WERI-Rb-1 (cell line): ENCODE data around the gene ZFPM1.

Experiments
- DNase-seq: peaks from one replicate; pipeline ENCODE4 v3.0.0-alpha.2; 2020
- H3K27ac ChIP-seq: fragments of 250-450 bp; sonication (Bioruptor Pico); 2 replicates; pipeline ENCODE4 v1.5.1; 2020; ENCODE audit warnings: mild to moderate bottlenecking, moderate library complexity
- H3K27me3 ChIP-seq: fragments of 250-450 bp; sonication (Bioruptor Pico); 2 replicates; pipeline ENCODE4 v1.5.1; 2021; ENCODE audit warnings: mild to moderate bottlenecking, low read depth, moderate library complexity; ENCODE audit not compliant: insufficient read depth, severe bottlenecking
- H3K36me3 ChIP-seq: fragments of 250-450 bp; sonication (Bioruptor Pico); 2 replicates; pipeline ENCODE4 v1.5.1; 2020; ENCODE audit warnings: mild to moderate bottlenecking, moderate library complexity
- H3K4me3 ChIP-seq: 2 replicates; pipeline ENCODE4 v1.5.1; 2011; ENCODE audit warnings: low read depth, mild to moderate bottlenecking, control low read depth, low read length
- H3K9me3 ChIP-seq: fragments of 250-450 bp; sonication (Bioruptor Pico); 2 replicates; pipeline ENCODE4 v1.5.1; 2021; ENCODE audit warnings: mild to moderate bottlenecking, moderate library complexity; ENCODE audit not compliant: severe bottlenecking
- CTCF ChIP-seq: IDR thresholded peaks from 2 replicates; pipeline ENCODE4 v1.5.1; 2011; ENCODE audit warnings: low read depth, mild to moderate bottlenecking, control low read depth, inconsistent platforms, low read length

Gene ZFPM1

GRCh38 chr16:88522276-88522949 is 69.3 kb downstream of the ZFPM1 start:
- no peak for DNase-seq
- H3K36me3 ChIP-seq = no peaks in the 10 kb centered on the region
- no peak overlapping the region for H3K4me3 ChIP-seq
- no peak overlapping the region for H3K27ac ChIP-seq
- H3K9me3 ChIP-seq = no peaks in the 10 kb centered on the region
- no peaks in the 10 kb centered on the region for H3K27me3 ChIP-seq
- TF ChIP-seq CTCF = no peak

GRCh38 chr16:88523309-88524161 is 70.5 kb downstream of the ZFPM1 start:
- H3K36me3 ChIP-seq = no peaks in the 10 kb centered on the region
- no peak overlapping the region for H3K27ac ChIP-seq
- no peaks in the 10 kb centered on the region for H3K9me3 ChIP-seq
- no peaks in the 10 kb centered on the region for H3K27me3 ChIP-seq
- no peak for DNase-seq
- H3K4me3 ChIP-seq = no peak overlapping the region
- no peak for TF ChIP-seq CTCF

- Histone ChIP-seq H3K9me3 (no peaks in the 10 kb centered on the region), H3K27ac (no peak overlapping the region), H3K27me3 (no peaks in the 10 kb centered on the region), H3K36me3 (no peaks in the 10 kb centered on the region), H3K4me3 (no peak overlapping the region)
- no peak for DNase-seq
- TF ChIP-seq CTCF = no peak
Observed at GRCh38 chr16:88524274-88524972, 71.3 kb downstream of the ZFPM1 start.

- Histone ChIP-seq H3K36me3 (no peaks in the 10 kb centered on the region), H3K27ac (no peak overlapping the region), H3K27me3 (no peaks in the 10 kb centered on the region), H3K9me3 (no peaks in the 10 kb centered on the region), H3K4me3 (no peak overlapping the region)
- DNase-seq = no peak
- no peak for TF ChIP-seq CTCF
Observed at GRCh38 chr16:88524973-88525662, 72.0 kb downstream of the ZFPM1 start.

GRCh38 chr16:88525663-88525990 is 72.5 kb downstream of the ZFPM1 start:
- Histone ChIP-seq H3K27ac (no peak overlapping the region), H3K9me3 (no peaks in the 10 kb centered on the region), H3K36me3 (no peaks in the 10 kb centered on the region), H3K4me3 (no peak overlapping the region), H3K27me3 (no peaks in the 10 kb centered on the region)
- DNase-seq = no peak
- no peak for TF ChIP-seq CTCF
